Activated CD4-positive, alpha-beta memory T cell treated with anti-CD3 and anti-CD28 coated beads, Interleukin-2, amount 10 ng/mL, durations not matched to agents 7 days and 5 days (primary cell): ENCODE data around the gene MBD3. TPM values are rescaled to one million over a fixed set of nuclear protein-coding genes. Genes with fewer than 3 reads are reported as not detected.
"Not testable (repeated sequence)": the region's sequence is repeated elsewhere in the genome, so short reads cannot be mapped to it uniquely, and the experiment has no call there.

Source experiments
- CTCF ChIA-PET: fragments of 350-600 bp; sonication (Branson Sonifier 250); formaldehyde crosslinking; loops from one replicate; lab custom pipeline; 2021; ENCODE audit warnings: antibody characterized with exemption, inconsistent platforms; lab: Charles Lee
- POLR2A ChIA-PET: fragments of 350-600 bp; sonication (Branson Sonifier 250); formaldehyde crosslinking; loops from one replicate; lab custom pipeline; 2021; ENCODE audit warnings: antibody characterized with exemption; lab: Charles Lee
- DNase-seq: peaks from one replicate; pipeline ENCODE4 v3.0.0-alpha.2; 2020
- H3K27ac Mint-ChIP-seq: one replicate; pipeline ENCODE4 v1.8.0; 2021; ENCODE audit warnings: mild to moderate bottlenecking, mixed read lengths
- H3K27me3 Mint-ChIP-seq: one replicate; pipeline ENCODE4 v1.8.0; 2021; ENCODE audit warnings: mixed read lengths
- H3K36me3 Mint-ChIP-seq: one replicate; pipeline ENCODE4 v1.8.0; 2021; ENCODE audit warnings: low read depth, mixed read lengths
- H3K4me1 Mint-ChIP-seq: one replicate; pipeline ENCODE4 v1.8.0; 2021; ENCODE audit warnings: mixed read lengths
- H3K4me3 Mint-ChIP-seq: one replicate; pipeline ENCODE4 v1.8.0; 2021; ENCODE audit warnings: mild to moderate bottlenecking, mixed read lengths
- H3K9me3 Mint-ChIP-seq: one replicate; pipeline ENCODE4 v1.8.0; 2021; ENCODE audit warnings: mixed read lengths
- total RNA-seq, 2 experiments: library from RNA; stranded (reverse); gene quantifications; one replicate each; pipeline ENCODE4 v1.2.3, GENCODE V29; 2021

Gene MBD3
- total RNA-seq, 2 experiments from 2014 or later = 63.6 to 66.8 TPM

DNA sequence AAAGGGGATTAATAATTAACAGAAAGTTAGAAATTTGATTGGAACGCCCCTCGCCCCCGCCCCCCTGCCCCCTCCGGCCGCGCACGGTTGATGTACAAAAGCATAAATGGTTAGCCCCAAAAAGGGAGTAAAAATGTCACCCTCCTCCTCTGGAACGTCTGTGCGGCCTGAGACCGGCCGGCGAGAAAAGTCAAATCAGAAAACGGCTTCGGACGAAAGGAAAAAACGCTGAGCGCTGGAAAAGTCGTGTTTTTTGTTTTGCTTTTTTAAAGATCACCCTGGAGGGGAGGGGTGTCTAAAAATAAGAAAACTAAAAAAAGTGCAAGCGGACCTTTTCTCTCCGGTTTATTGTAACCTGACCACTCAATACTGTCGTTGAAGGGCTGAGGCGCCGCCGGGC, 37.7 kb downstream of the MBD3 start:
- H3K4me1 Mint-ChIP-seq = no peaks in the 10 kb centered on the region
- H3K27ac Mint-ChIP-seq = no peak overlapping the region
- ChIA-PET POLR2A (no interaction called here), CTCF (no interaction called here)
- H3K9me3 Mint-ChIP-seq = no peaks in the 10 kb centered on the region
- H3K27me3 Mint-ChIP-seq = peaks cover 3% of the 10 kb centered on the region
- no peak for DNase-seq
- no peak overlapping the region for H3K4me3 Mint-ChIP-seq
- no peaks in the 10 kb centered on the region for H3K36me3 Mint-ChIP-seq

GRCh38 chr19:1553415-1553814, 39.2 kb downstream of the MBD3 start:
- DNase-seq = no peak
- Mint-ChIP-seq H3K27ac (no peak overlapping the region), H3K4me1 (no peaks in the 10 kb centered on the region), H3K9me3 (no peaks in the 10 kb centered on the region), H3K4me3 (no peak overlapping the region), H3K27me3 (peaks cover 3% of the 10 kb centered on the region), H3K36me3 (no peaks in the 10 kb centered on the region)
- ChIA-PET CTCF (no interaction called here), POLR2A (no interaction called here)

DNA sequence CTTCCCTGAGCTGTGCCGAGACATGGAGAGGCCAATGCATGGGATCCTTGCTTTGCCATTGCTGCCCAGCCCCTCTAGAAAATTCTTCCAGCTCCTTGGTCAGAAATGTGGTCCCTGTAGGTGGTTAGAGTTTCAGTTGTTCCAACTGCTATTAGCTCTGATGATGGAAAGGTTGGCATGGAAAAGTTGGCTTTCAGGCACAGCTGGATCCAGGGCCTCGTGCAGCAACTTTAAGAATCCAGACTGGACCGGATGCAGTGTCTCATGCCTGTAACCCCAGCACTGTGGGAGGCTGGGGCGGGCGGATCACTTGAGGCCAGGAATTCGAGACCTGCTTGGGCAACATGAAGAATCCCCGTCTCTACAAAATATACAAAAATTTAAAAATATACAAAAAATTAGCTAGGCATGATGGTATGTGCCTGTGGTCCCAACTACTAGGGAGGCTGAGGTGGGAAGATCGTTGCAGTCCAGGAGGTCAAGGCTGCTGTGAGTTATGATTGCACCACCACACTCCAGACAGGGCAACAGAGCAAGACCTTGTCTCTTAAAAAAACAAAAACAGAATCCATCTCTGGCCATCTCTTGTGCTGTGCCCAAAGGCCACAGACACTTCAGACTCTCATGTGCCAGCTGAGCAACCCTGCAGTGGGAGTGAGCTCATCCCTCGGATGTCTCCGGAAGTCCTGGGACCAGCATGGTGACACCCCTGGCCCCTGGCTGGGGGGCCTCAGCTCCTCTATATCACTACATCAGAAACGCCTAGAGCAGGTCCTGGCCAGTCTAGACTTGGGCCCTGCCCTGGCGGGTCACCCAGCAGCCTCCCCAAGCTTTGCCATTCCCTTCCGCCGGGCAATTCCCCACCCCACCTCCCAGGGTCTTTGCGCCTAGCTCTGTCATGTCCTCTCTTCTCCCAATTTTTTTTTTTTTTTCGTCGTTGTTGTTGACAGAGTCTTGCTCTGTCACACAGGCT, 41.3 kb downstream of the MBD3 start:
- Mint-ChIP-seq H3K9me3 (no peaks in the 10 kb centered on the region), H3K4me1 (peaks cover under 1% of the 10 kb centered on the region), H3K4me3 (no peak overlapping the region), H3K36me3 (no peaks in the 10 kb centered on the region), H3K27me3 (peaks cover 7% of the 10 kb centered on the region), H3K27ac (no peak overlapping the region)
- ChIA-PET CTCF (interaction anchor here (0.6 kb wide), 1 partner anchor 273 kb away, joined by 3 read pairs; no protein-coding TSS in a partner anchor), POLR2A (no interaction called here)
- no peak for DNase-seq

DNA sequence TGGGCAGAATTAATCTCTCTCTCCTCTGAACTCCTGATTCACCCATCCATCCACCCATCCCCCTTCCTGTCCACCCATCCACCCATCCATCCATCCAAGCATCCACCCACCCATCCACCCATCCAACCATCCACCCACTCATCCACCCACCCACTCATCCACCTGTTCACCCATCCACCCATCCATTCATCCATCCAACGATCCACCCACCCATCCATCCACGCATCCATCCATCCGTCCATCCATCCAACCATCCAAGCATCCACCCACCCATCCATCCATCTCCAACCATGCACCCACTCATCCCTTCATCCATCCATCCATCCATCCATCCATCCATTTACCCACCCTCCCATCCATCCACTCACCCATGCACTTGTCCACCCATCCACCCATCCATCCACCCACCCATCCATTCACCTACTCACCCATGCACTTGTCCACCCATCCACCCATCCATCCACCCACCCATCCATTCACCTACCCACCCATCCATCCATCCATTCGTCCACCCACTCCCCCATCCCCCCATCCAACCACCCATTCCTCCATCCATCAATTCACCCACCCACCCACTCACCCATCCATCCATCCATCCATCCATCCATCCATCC, 43.2 kb downstream of the MBD3 start:
- Mint-ChIP-seq H3K4me3 (no peak overlapping the region), H3K4me1 (peaks cover 4% of the 10 kb centered on the region), H3K27ac (no peak overlapping the region), H3K9me3 (no peaks in the 10 kb centered on the region), H3K36me3 (no peaks in the 10 kb centered on the region), H3K27me3 (peaks cover 14% of the 10 kb centered on the region)
- CTCF ChIA-PET = no interaction called here
- no peak for DNase-seq
- POLR2A ChIA-PET = no interaction called here

- Mint-ChIP-seq H3K4me1 (no peaks in the 10 kb centered on the region), H3K9me3 (no peaks in the 10 kb centered on the region), H3K27ac (no peak overlapping the region), H3K4me3 (no peak overlapping the region), H3K36me3 (no peaks in the 10 kb centered on the region), H3K27me3 (peaks cover 13% of the 10 kb centered on the region)
- DNase-seq = no peak
- ChIA-PET CTCF (interaction anchor here (0.9 kb wide), 1 partner anchor 26 kb away, joined by 3 read pairs; no protein-coding TSS in a partner anchor), POLR2A (no interaction called here)
These were observed 52.2 kb downstream of the MBD3 start for GRCh38 chr19:1540365-1540925.

GRCh38 chr19:1539749-1540148, 52.9 kb downstream of the MBD3 start:
- peaks cover 13% of the 10 kb centered on the region for H3K27me3 Mint-ChIP-seq
- H3K9me3 Mint-ChIP-seq, H3K36me3 Mint-ChIP-seq, H3K4me3 Mint-ChIP-seq, H3K27ac Mint-ChIP-seq, DNase-seq, H3K4me1 Mint-ChIP-seq, POLR2A ChIA-PET: not testable (repeated sequence)
- CTCF ChIA-PET = interaction anchor here (0.9 kb wide), 1 partner anchor 25 kb away, joined by 3 read pairs; no protein-coding TSS in a partner anchor

DNA sequence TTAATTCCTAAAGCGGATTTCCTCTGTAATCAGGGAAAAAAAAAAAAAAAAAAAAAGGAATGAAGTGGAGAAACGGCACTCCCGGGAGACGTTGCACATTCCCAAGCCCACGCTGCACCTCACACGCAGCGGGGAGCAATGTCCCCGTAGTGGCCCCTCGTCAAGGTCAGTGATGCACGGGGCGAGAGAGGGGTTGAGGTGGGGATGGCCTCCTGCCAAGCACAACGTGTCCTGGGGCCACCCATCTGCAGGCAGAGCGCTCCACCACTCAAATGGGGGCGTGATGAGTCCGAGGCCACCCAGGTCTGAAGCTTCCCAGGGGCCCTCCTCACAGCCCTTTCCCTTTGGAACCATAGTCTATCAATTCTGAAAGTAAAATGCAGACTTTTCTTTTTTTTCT, 53.7 kb downstream of the MBD3 start:
- CTCF ChIA-PET = no interaction called here
- H3K4me1 Mint-ChIP-seq = no peaks in the 10 kb centered on the region
- H3K4me3 Mint-ChIP-seq = no peak overlapping the region
- H3K9me3 Mint-ChIP-seq = no peaks in the 10 kb centered on the region
- no peak overlapping the region for H3K27ac Mint-ChIP-seq
- POLR2A ChIA-PET = no interaction called here
- peaks cover 13% of the 10 kb centered on the region for H3K27me3 Mint-ChIP-seq
- DNase-seq = no peak
- no peaks in the 10 kb centered on the region for H3K36me3 Mint-ChIP-seq

DNA sequence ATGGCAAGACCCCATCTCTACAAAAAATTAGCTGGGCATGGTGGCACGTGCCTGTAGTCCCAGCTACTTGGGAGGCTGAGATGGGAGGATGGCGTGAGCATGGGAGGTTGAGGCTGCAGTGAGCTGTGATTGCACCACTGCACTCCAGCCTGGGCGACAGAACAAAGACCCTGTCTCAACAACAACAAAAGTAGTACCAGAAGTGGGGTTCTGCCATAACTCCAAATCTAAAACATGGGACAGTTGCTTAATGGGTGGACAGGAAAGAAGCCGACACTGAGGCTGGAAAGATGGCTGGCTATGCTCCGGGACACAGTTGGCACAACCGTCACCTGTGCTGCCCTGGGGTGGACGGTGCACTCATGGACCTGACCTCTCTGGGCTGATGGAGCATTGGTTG, 57.0 kb downstream of the MBD3 start:
- H3K9me3 Mint-ChIP-seq, H3K4me1 Mint-ChIP-seq, H3K27ac Mint-ChIP-seq, CTCF ChIA-PET, H3K36me3 Mint-ChIP-seq, DNase-seq, H3K4me3 Mint-ChIP-seq, POLR2A ChIA-PET, H3K27me3 Mint-ChIP-seq: not testable (repeated sequence)

- H3K4me1 Mint-ChIP-seq = no peaks in the 10 kb centered on the region
- H3K4me3 Mint-ChIP-seq = no peak overlapping the region
- no peaks in the 10 kb centered on the region for H3K27me3 Mint-ChIP-seq
- H3K27ac Mint-ChIP-seq = no peak overlapping the region
- CTCF ChIA-PET = no interaction called here
- POLR2A ChIA-PET = no interaction called here
- H3K36me3 Mint-ChIP-seq = no peaks in the 10 kb centered on the region
- no peaks in the 10 kb centered on the region for H3K9me3 Mint-ChIP-seq
- no peak for DNase-seq
These were observed 57.7 kb downstream of the MBD3 start for GRCh38 chr19:1534972-1535371.

DNA sequence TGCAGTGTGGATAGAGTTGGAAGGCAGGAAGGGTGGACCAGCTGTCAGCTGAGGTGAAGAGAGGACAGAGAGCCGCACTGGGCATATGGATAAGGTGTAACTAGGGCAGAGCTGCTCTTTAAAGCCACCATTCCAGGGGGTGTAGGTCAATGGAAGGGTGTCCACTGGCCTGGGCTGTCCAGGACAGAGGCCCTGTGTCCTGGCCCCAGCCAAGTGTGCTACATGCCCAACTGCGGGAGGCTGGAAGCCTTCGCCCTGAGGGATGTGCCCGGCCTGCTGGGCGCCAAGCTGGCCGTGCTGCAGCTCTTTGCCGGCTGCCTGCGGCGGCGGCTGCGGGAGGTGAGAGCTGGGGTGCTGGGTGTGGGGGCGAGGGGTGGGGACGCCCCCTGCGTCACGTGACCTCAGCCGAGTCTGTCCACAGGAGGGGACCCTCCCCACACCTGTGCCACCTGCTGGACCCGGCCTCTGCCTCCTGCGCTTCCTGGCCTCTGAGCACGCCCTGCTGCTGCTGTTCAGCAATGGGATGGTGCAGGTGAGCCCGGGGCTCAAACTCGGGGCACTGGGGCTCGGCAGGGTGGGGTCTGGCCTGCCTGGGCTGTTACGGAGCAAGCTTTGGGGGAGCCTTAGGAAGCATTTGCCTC, 59.0 kb downstream of the MBD3 start:
- H3K27ac Mint-ChIP-seq = no peak overlapping the region
- H3K36me3 Mint-ChIP-seq = no peaks in the 10 kb centered on the region
- CTCF ChIA-PET = no interaction called here
- no peak for DNase-seq
- POLR2A ChIA-PET = no interaction called here
- no peaks in the 10 kb centered on the region for H3K27me3 Mint-ChIP-seq
- H3K4me1 Mint-ChIP-seq = no peaks in the 10 kb centered on the region
- H3K4me3 Mint-ChIP-seq = no peak overlapping the region
- no peaks in the 10 kb centered on the region for H3K9me3 Mint-ChIP-seq

DNA sequence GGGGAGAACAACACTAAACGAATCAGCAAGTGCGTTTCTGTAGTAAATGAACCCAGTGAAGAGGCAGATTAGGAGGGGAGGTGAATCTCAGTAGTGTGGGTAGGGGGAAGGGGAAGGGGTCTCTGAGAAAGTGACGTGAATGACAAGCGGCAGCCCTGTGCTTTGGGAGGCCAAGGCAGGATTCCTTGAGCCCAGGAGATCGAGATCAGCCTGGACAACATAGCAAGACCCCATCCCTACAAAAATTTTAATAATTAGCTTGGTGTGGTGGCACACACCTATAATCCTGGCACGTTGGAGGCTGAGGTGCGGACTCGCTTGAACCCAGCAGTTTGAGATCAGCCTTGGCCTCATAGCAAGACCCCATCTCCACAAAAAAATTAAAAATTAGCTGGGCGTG, 60.7 kb downstream of the MBD3 start:
- no peaks in the 10 kb centered on the region for H3K9me3 Mint-ChIP-seq
- ChIA-PET CTCF (no interaction called here), POLR2A (no interaction called here)
- no peaks in the 10 kb centered on the region for H3K36me3 Mint-ChIP-seq
- no peaks in the 10 kb centered on the region for H3K4me1 Mint-ChIP-seq
- DNase-seq = no peak
- H3K27me3 Mint-ChIP-seq = no peaks in the 10 kb centered on the region
- no peak overlapping the region for H3K4me3 Mint-ChIP-seq
- H3K27ac Mint-ChIP-seq = no peak overlapping the region

DNA sequence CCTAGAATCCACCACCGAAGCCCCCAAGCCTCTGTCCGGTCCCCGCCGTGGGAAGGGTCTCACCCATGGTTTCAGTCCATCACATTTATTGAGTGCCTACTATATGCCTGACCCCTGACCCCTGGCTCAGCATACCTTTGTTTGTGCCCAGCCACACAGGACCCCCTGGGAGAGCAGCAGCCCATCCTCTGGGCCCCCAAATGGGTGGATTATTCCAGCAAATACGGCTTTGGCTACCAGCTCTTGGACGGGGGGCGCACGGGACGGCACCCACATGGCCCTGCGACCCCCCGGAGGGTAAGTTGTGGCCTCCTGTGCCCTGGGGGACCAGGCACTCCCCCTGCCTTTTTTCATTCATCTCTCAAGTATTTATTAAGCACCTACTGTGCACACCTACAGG, 61.1 kb downstream of the MBD3 start:
- Mint-ChIP-seq H3K36me3 (no peaks in the 10 kb centered on the region), H3K4me3 (no peak overlapping the region), H3K27ac (no peak overlapping the region), H3K9me3 (no peaks in the 10 kb centered on the region), H3K27me3 (no peaks in the 10 kb centered on the region), H3K4me1 (no peaks in the 10 kb centered on the region)
- ChIA-PET POLR2A (no interaction called here), CTCF (no interaction called here)
- DNase-seq = no peak

DNA sequence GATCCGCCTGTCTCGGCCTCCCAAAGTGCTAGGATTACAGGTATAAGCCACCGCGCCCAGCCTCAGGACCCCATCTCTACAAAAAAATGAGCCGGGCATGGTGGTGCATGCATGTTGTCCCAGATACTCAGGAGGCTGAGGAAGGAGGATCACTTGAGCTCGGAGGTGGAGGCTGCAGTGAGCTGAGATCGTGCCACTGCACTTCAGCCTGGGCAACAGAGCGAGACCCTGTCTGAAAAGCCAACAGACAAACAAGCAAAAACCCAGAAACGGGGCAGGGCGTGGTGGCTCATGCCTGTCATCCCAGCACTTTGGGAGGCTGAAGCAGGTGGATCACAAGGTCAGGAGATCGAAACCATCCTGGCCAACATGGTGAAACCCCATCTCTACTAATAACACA, 61.8 kb downstream of the MBD3 start:
- H3K4me1 Mint-ChIP-seq, DNase-seq, POLR2A ChIA-PET, H3K27me3 Mint-ChIP-seq, H3K36me3 Mint-ChIP-seq, H3K4me3 Mint-ChIP-seq, CTCF ChIA-PET, H3K9me3 Mint-ChIP-seq, H3K27ac Mint-ChIP-seq: not testable (repeated sequence)
